K562 (cell line): ENCODE results near the gene LENG8. TPM values are rescaled to one million over a fixed set of nuclear protein-coding genes. Genes with fewer than 3 reads are reported as not detected.

Source experiments
- ARHGAP35 ChIP-seq: fragments of 450-650 bp; IDR thresholded peaks from 2 replicates; pipeline ENCODE4 v1.6.1; 2018; ENCODE audit not compliant: partially characterized antibody
- EP400 ChIP-seq: fragments of 450-650 bp; IDR thresholded peaks from 2 replicates; pipeline ENCODE4 v1.6.1; 2017; ENCODE audit warnings: antibody characterized with exemption, mild to moderate bottlenecking, moderate library complexity
- FOXJ2 ChIP-seq: fragments of 200-800 bp; sonication (Bioruptor generic); IDR thresholded peaks from 2 replicates; pipeline ENCODE4 v1.6.1; 2016; ENCODE audit warnings: missing genetic modification characterization, missing compliant biosample characterization
- IFI16 ChIP-seq: fragments of 250-450 bp; sonication (Bioruptor Pico); IDR thresholded peaks from 2 replicates; pipeline ENCODE4 v2.1.2; 2022; ENCODE audit warnings: mild to moderate bottlenecking, inconsistent platforms
- MED1 ChIP-seq: sonication (generic); formaldehyde crosslinking; IDR thresholded peaks from 2 replicates; pipeline ENCODE4 v1.8.1; 2023; ENCODE audit warnings: missing genetic modification reagents, borderline replicate concordance
- MYNN ChIP-seq, 2 experiments: sonication (generic); formaldehyde crosslinking in 1 of 2; IDR thresholded peaks; 2 replicates each; pipeline versions ENCODE4 v1.5.0 to v1.6.1; 2016 to 2020; ENCODE audit warnings: antibody characterized with exemption in 1 of 2, missing genetic modification reagents in 1 of 2
- SMAD4 ChIP-seq: fragments of 250-450 bp; sonication (Bioruptor Pico); conservative IDR thresholded peaks from 2 replicates; pipeline ENCODE4 v1.8.0; 2021; ENCODE audit warnings: inconsistent platforms, mild to moderate bottlenecking, moderate library complexity
- SRSF3 ChIP-seq: fragments of 200-400 bp; formaldehyde crosslinking; IDR thresholded peaks from 2 replicates; pipeline ENCODE4 v1.6.1; 2016; ENCODE audit warnings: mild to moderate bottlenecking, low read length, moderate library complexity; ENCODE audit not compliant: insufficient read depth
- TOE1 ChIP-seq, 2 experiments: fragments of 450-650 bp in 1 of 2; sonication (generic) in 1 of 2; formaldehyde crosslinking in 1 of 2; IDR thresholded peaks; 2 replicates each; pipeline versions ENCODE4 v1.7.1 to v1.8.0; 2016 to 2022; ENCODE audit warnings: borderline replicate concordance in 2 of 2, mild to moderate bottlenecking in 2 of 2, antibody characterized with exemption in 1 of 2, inconsistent platforms in 1 of 2, low read depth in 1 of 2, missing genetic modification reagents in 1 of 2, moderate library complexity in 1 of 2
- ZNF165 ChIP-seq: fragments of 250-450 bp; sonication (Bioruptor Pico); IDR thresholded peaks from 2 replicates; pipeline ENCODE4 v1.4.0; 2020; ENCODE audit warnings: borderline replicate concordance
- ZNF224 ChIP-seq: sonication (generic); formaldehyde crosslinking; IDR thresholded peaks from 2 replicates; pipeline ENCODE4 v1.8.0; 2022; ENCODE audit warnings: mild to moderate bottlenecking, missing genetic modification reagents
- ZNF316 ChIP-seq: fragments of 450-650 bp; IDR thresholded peaks from 2 replicates; pipeline ENCODE4 v1.6.1; 2016
- ZNF57 ChIP-seq: fragments of 450-650 bp; formaldehyde crosslinking; IDR thresholded peaks from 2 replicates; pipeline ENCODE4 v1.4.0; 2020; ENCODE audit warnings: mild to moderate bottlenecking, moderate library complexity
- ZNF695 ChIP-seq: fragments of 450-650 bp; formaldehyde crosslinking; IDR thresholded peaks from 2 replicates; pipeline ENCODE4 v1.4.0; 2020; ENCODE audit warnings: mild to moderate bottlenecking, moderate library complexity
- polyA plus RNA-seq, 8 experiments: library from polyadenylated mRNA; depleted of rRNA in 4 of 8; stranded (reverse) in 5 of 8; unstranded in 3 of 8; fragments of >200 nt; fragmentation: Nextera tagmentation in 2 of 8; fragmentation: Illumina TruSeq in 1 of 8; extraction: Ambion mirVana in 2 of 8; extraction: Trizol in 1 of 8; gene quantifications; 2 replicates each; pipeline versions ENCODE4 v1.2.1 to v1.2.3, GENCODE V29; 2011 to 2014; ENCODE audit warnings: inconsistent platforms in 1 of 8, missing spikeins in 1 of 8
- total RNA-seq, 7 experiments: library from RNA; depleted of rRNA in 6 of 7; stranded (reverse); fragments of >200 nt in 6 of 7; fragmentation: Illumina TruSeq in 2 of 7; extraction: Trizol in 2 of 7; gene quantifications; 2 replicates each; pipeline versions ENCODE4 v1.2.1 to v1.2.3, GENCODE V29; 2011 to 2021; ENCODE audit warnings: low replicate concordance in 1 of 7
- TF ChIP-seq, protein P1 (sequence below): sonication (generic); formaldehyde crosslinking; IDR thresholded peaks from 2 replicates; pipeline ENCODE4 v1.8.1; 2023; ENCODE audit warnings: mild to moderate bottlenecking, missing genetic modification reagents
- TF ChIP-seq, protein P2 (sequence below): fragments of 250-450 bp; sonication (Bioruptor Pico); IDR thresholded peaks from 2 replicates; pipeline ENCODE4 v1.9.0; 2021; ENCODE audit warnings: mild to moderate bottlenecking, inconsistent platforms
- TF ChIP-seq, protein P3 (sequence below), 3 experiments: fragments of 200-800 bp in 1 of 3; sonication (Bioruptor generic) in 1 of 3; sonication (generic) in 1 of 3; formaldehyde crosslinking in 1 of 3; IDR thresholded peaks; 2 replicates each; pipeline versions ENCODE4 v1.6.1 to v1.8.0; 2016 to 2022; ENCODE audit warnings: mild to moderate bottlenecking in 2 of 3, missing compliant biosample characterization in 2 of 3, missing genetic modification characterization in 2 of 3, missing genetic modification reagents in 1 of 3
- TF ChIP-seq, protein P4 (sequence below): fragments of 450-650 bp; IDR thresholded peaks from 2 replicates; pipeline ENCODE4 v1.6.1; 2018; ENCODE audit warnings: mild to moderate bottlenecking, low read depth; ENCODE audit not compliant: partially characterized antibody

Gene LENG8
- total and polyA plus RNA-seq, 9 of the 15 experiments (the other 6 are each of a cell fraction or from before 2014, with no cell fraction given): 0.74 to 146 (median 28.1) TPM

DNA sequence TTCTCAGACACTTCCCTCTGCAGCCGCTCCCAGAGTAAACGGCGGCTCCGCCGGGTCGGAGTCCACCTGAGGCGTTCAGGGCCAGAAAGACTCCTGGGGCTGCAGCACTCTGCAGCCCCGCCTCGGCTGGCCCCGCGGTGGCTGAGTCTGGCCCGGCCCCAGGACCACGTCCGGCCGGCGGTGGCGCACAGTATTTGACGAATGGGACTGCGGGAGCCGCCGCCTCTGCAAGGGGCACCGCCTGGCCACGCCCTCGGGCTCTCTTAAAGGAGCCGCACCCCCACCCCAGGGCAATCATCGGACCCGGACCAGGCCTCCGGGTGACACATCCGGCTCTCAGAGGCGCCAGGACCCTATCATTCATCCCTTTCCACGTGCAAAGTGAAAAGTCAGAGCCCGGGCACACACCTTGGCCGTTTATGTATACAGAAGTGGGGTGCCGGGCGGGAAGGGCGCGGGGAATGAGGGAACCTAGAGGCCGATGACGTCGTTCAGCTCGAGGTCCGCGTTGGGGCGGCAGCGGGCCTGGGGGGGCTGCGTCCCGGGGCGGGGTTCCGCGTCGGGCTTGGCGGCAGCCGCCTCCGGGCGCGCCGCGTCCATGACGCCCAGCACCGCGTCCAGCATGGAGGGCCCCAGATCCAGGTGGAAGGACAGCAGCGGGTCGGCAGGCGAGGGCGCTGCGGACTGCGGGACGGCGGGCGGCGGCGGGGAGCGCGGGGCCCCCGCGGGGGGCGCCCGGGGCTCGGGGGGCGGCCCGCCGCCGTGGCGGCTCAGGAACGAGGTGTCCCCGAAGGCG, 15.8 kb downstream of the LENG8 start (continued):
- no peak for TF ChIP-seq ZNF316
- TF ChIP-seq ZNF165 (CRISPR knock-in tag): no peak; the same call in 1 of the 2 replicates
- peak; percentile 85; the same call in 1 of the 2 replicates for TF ChIP-seq TOE1 (IDR thresholded peaks at IDR 0.05; ENCODE audit: borderline replicate concordance)
- no peak for TF ChIP-seq TOE1 (CRISPR knock-in tag; IDR thresholded peaks at IDR 0.05; ENCODE audit: borderline replicate concordance, low read depth)
- TF ChIP-seq, protein P1, sequence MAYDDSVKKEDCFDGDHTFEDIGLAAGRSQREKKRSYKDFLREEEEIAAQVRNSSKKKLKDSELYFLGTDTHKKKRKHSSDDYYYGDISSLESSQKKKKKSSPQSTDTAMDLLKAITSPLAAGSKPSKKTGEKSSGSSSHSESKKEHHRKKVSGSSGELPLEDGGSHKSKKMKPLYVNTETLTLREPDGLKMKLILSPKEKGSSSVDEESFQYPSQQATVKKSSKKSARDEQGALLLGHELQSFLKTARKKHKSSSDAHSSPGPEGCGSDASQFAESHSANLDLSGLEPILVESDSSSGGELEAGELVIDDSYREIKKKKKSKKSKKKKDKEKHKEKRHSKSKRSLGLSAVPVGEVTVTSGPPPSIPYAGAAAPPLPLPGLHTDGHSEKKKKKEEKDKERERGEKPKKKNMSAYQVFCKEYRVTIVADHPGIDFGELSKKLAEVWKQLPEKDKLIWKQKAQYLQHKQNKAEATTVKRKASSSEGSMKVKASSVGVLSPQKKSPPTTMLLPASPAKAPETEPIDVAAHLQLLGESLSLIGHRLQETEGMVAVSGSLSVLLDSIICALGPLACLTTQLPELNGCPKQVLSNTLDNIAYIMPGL (CRISPR knock-in tag): no peak
- TF ChIP-seq, protein P2, sequence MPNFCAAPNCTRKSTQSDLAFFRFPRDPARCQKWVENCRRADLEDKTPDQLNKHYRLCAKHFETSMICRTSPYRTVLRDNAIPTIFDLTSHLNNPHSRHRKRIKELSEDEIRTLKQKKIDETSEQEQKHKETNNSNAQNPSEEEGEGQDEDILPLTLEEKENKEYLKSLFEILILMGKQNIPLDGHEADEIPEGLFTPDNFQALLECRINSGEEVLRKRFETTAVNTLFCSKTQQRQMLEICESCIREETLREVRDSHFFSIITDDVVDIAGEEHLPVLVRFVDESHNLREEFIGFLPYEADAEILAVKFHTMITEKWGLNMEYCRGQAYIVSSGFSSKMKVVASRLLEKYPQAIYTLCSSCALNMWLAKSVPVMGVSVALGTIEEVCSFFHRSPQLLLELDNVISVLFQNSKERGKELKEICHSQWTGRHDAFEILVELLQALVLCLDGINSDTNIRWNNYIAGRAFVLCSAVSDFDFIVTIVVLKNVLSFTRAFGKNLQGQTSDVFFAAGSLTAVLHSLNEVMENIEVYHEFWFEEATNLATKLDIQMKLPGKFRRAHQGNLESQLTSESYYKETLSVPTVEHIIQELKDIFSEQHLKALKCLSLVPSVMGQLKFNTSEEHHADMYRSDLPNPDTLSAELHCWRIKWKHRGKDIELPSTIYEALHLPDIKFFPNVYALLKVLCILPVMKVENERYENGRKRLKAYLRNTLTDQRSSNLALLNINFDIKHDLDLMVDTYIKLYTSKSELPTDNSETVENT (CRISPR knock-in tag): 0 out of 2 replicates have a peak, but pooled peaks have one; percentile 12
- TF ChIP-seq ARHGAP35: no peak
- no peak; the same call in 1 of the 2 replicates for TF ChIP-seq ZNF695 (CRISPR knock-in tag)
- TF ChIP-seq SMAD4 (CRISPR knock-in tag): peak; percentile 59
- no peak for TF ChIP-seq MED1 (CRISPR knock-in tag)
- TF ChIP-seq IFI16 (CRISPR knock-in tag): no peak
- TF ChIP-seq ZNF224 (CRISPR knock-in tag): no peak
- TF ChIP-seq ZNF57 (CRISPR knock-in tag): no peak
- TF ChIP-seq, protein P3, sequence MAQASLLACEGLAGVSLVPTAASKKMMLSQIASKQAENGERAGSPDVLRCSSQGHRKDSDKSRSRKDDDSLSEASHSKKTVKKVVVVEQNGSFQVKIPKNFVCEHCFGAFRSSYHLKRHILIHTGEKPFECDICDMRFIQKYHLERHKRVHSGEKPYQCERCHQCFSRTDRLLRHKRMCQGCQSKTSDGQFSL (CRISPR knock-in tag; IDR thresholded peaks at IDR 0.05): peak; percentile 81; the same call in 1 of the 2 replicates
- TF ChIP-seq, protein P3 (tag; IDR thresholded peaks at IDR 0.05): peak in 1 of 2 experiments; percentile 68; a peak in 2 of 4 replicates
- TF ChIP-seq, protein P4, sequence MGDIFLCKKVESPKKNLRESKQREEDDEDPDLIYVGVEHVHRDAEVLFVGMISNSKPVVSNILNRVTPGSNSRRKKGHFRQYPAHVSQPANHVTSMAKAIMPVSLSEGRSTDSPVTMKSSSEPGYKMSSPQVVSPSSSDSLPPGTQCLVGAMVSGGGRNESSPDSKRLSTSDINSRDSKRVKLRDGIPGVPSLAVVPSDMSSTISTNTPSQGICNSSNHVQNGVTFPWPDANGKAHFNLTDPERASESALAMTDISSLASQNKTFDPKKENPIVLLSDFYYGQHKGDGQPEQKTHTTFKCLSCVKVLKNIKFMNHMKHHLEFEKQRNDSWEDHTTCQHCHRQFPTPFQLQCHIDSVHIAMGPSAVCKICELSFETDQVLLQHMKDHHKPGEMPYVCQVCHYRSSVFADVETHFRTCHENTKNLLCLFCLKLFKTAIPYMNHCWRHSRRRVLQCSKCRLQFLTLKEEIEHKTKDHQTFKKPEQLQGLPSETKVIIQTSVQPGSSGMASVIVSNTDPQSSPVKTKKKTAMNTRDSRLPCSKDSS: no peak
- TF ChIP-seq MYNN (IDR thresholded peaks at IDR 0.05): no peak
- no peak for TF ChIP-seq MYNN (CRISPR knock-in tag; IDR thresholded peaks at IDR 0.05)
- TF ChIP-seq SRSF3: no peak
- TF ChIP-seq FOXJ2 (tag): no peak
- peak; percentile 67 for TF ChIP-seq EP400
